ENCODE data around the gene NFE2. TPM values are rescaled to one million over a fixed set of nuclear protein-coding genes. Genes with fewer than 3 reads are reported as not detected.
"Not testable (repeated sequence)": the region's sequence is repeated elsewhere in the genome, so short reads cannot be mapped to it uniquely, and the experiment has no call there.

NFE2 gene
- total and polyA plus RNA-seq, 2 of the 8 experiments (the other 6 are each of a cell fraction or from before 2014, with no cell fraction given) = 2.0 to 6.1 TPM

- H3K56ac ChIP-seq (replicated peaks; ENCODE audit: insufficient read length, low read depth, low read length) = peak overlapping the region; percentile 85
- peaks cover 0 to 12% (median 8%) of the 10 kb centered on the region in 4 experiments; a peak in 5 of 7 replicates for H3K4me1 ChIP-seq (replicated peaks in 1 of 4; ENCODE audit: control insufficient read depth in 3 of 4, insufficient read depth in 4 of 4, low read length in 3 of 4)
- H3K27ac ChIP-seq (ENCODE audit: low read depth, low read length) = peak overlapping the region; percentile 99
- peaks cover 13% of the 10 kb centered on the region for H3K23me2 ChIP-seq (ENCODE audit: low read depth, low read length)
- ChIA-PET CTCF (ENCODE audit: partially characterized antibody) (interaction anchor here (0.5 to 12.3 kb wide), 6 partner anchors 12 to 87 kb away, joined by 3 to 90 read pairs (median 4); no protein-coding TSS in a partner anchor), POLR2A (ENCODE audit: partially characterized antibody) (interaction anchor here (0.7 to 44.8 kb wide), 28 partner anchors 8 to 151 kb away, joined by 3 to 1006 read pairs (median 16); partner anchors contain the start of genes COPZ1, ITGA5 and NFE2)
- not testable (repeated sequence) for H2AK5ac ChIP-seq (ENCODE audit: low read depth, low read length); H2BK20ac ChIP-seq (ENCODE audit: low read length); H3K14ac ChIP-seq (ENCODE audit: insufficient read length); DNase-seq (ENCODE audit: low read depth in 1 of 2, low spot score in 2 of 2); H3K18ac ChIP-seq (ENCODE audit: extremely low read depth, low read length); H3K23ac ChIP-seq (ENCODE audit: insufficient read length); FAIRE-seq; H4K8ac ChIP-seq (ENCODE audit: extremely low read depth, insufficient read depth, low read length); H4K5ac ChIP-seq (ENCODE audit: insufficient read length, low read depth, low read length); H3K4ac ChIP-seq (replicated peaks; ENCODE audit: insufficient read length, low read depth, low read length); H2BK120ac ChIP-seq (replicated peaks; ENCODE audit: low read depth, low read length); H2BK15ac ChIP-seq (ENCODE audit: low read length); H3K27me3 ChIP-seq (replicated peaks in 1 of 4; ENCODE audit: control insufficient read depth in 3 of 4, extremely low read depth in 1 of 4, insufficient read depth in 3 of 4, low read length in 3 of 4); H4K91ac ChIP-seq (replicated peaks; ENCODE audit: insufficient read length, low read length); H3K9me3 ChIP-seq (ENCODE audit: insufficient read depth in 2 of 2, low read depth in 1 of 2, low read length in 1 of 2); H2BK5ac ChIP-seq (ENCODE audit: low read depth, low read length); H3K79me1 ChIP-seq (ENCODE audit: low read depth, low read length); H2BK12ac ChIP-seq (ENCODE audit: low read depth, low read length); H2AFZ ChIP-seq (ENCODE audit: low read length)
- peak overlapping the region; percentile 97 to 100 (median 100) for H3K9ac ChIP-seq (replicated peaks in 1 of 4; ENCODE audit: extremely low read depth in 1 of 4, low read depth in 3 of 4, low read length in 3 of 4)
- 13% methylated on average over 4 of the region's 4 CpGs; no CpG with 5 or more reads in 1 of the 2 experiments for WGBS, 2 experiments (ENCODE audit: extremely low coverage in 1 of 2, insufficient coverage in 1 of 2, insufficient read length in 1 of 2, insufficient replicate concordance in 2 of 2, low coverage in 1 of 2, low lambda C conversion rate in 2 of 2, missing lambda C conversion rate in 1 of 2)
- H3K4me2 ChIP-seq (ENCODE audit: insufficient read depth in 1 of 2, low read depth in 2 of 2, low read length in 2 of 2) = peak overlapping the region; percentile 62 to 67
- peaks cover 36 to 69% (median 51%) of the 10 kb centered on the region in 4 experiments for H3K36me3 ChIP-seq (ENCODE audit: control insufficient read depth in 2 of 4, insufficient read depth in 4 of 4, low read length in 3 of 4)
- peak overlapping the region; percentile 70 to 99 (median 90) for H3K4me3 ChIP-seq (ENCODE audit: extremely low read depth in 1 of 4, insufficient read depth in 2 of 4, low read depth in 3 of 4, low read length in 4 of 4)
- peaks cover 21 to 26% of the 10 kb centered on the region in 2 experiments for H4K20me1 ChIP-seq (replicated peaks in 1 of 2; ENCODE audit: control insufficient read depth in 1 of 2, insufficient read depth in 2 of 2, low read length in 2 of 2)
- H3K79me2 ChIP-seq (ENCODE audit: control insufficient read depth in 1 of 2, insufficient read depth in 2 of 2, low read length in 2 of 2) = peaks cover 15 to 66% of the 10 kb centered on the region in 2 experiments
Observed at GRCh38 chr12:54281694-54282093, 19.1 kb downstream of the NFE2 start.

Measured in H1 (cell line).